Liver (tissue), 9 donors: ENCODE measurements around the gene RER1. TPM values are rescaled to one million over a fixed set of nuclear protein-coding genes. Genes with fewer than 3 reads are reported as not detected.

Experiments
- DNase-seq: peaks from one replicate; pipeline ENCODE4 v3.0.0-alpha.2; 2017; ENCODE audit warnings: low spot score
- H3K27ac ChIP-seq, 2 donors: one replicate each; pipeline ENCODE4 v1.7.0; 2013; ENCODE audit warnings: inconsistent platforms in 2 of 2, low read length in 2 of 2, control low read depth in 1 of 2, low read depth in 1 of 2, mild to moderate bottlenecking in 1 of 2
- H3K27me3 ChIP-seq, 4 donors: one replicate each; pipeline versions ENCODE4 v1.6.1 to v1.7.0; 2013; ENCODE audit warnings: low read length in 3 of 4, inconsistent platforms in 1 of 4, mild to moderate bottlenecking in 1 of 4, moderate library complexity in 1 of 4; ENCODE audit not compliant: control insufficient read depth in 4 of 4, insufficient read depth in 4 of 4
- H3K36me3 ChIP-seq, 4 donors: one replicate each; pipeline versions ENCODE4 v1.6.1 to v1.7.0; 2013; ENCODE audit warnings: low read length in 3 of 4, mild to moderate bottlenecking in 3 of 4, low read depth in 1 of 4, moderate library complexity in 1 of 4; ENCODE audit not compliant: control insufficient read depth in 4 of 4, insufficient read depth in 3 of 4
- H3K4me1 ChIP-seq, 4 donors: one replicate each; pipeline versions ENCODE4 v1.6.1 to v1.7.0; 2013; ENCODE audit warnings: low read length in 3 of 4, mild to moderate bottlenecking in 3 of 4, moderate library complexity in 1 of 4; ENCODE audit not compliant: control insufficient read depth in 4 of 4, insufficient read depth in 4 of 4
- H3K4me3 ChIP-seq, 3 donors: one replicate each; pipeline versions ENCODE4 v1.6.1 to v1.7.0; 2013; ENCODE audit warnings: low read length in 3 of 3, control low read depth in 1 of 3, low read depth in 1 of 3, mild to moderate bottlenecking in 1 of 3
- H3K9ac ChIP-seq, 2 donors: one replicate each; pipeline ENCODE4 v1.7.0; 2013; ENCODE audit warnings: low read length in 2 of 2, mild to moderate bottlenecking in 2 of 2, moderate library complexity in 2 of 2, control low read depth in 1 of 2, low read depth in 1 of 2
- H3K9me3 ChIP-seq, 4 donors: one replicate each; pipeline versions ENCODE4 v1.6.1 to v1.7.0; 2013; ENCODE audit warnings: low read length in 3 of 4; ENCODE audit not compliant: control insufficient read depth in 4 of 4
- EGR1 ChIP-seq, 2 donors: IDR thresholded peaks; 2 replicates each; pipeline ENCODE4 v1.6.1; 2016 to 2018; ENCODE audit warnings: antibody characterized with exemption in 2 of 2, low read depth in 2 of 2
- FOXA1 ChIP-seq: IDR thresholded peaks from 2 replicates; pipeline ENCODE4 v1.6.1; 2016; ENCODE audit warnings: antibody characterized with exemption
- FOXA2 ChIP-seq: IDR thresholded peaks from 2 replicates; pipeline ENCODE4 v1.6.1; 2016; ENCODE audit warnings: antibody characterized with exemption
- GABPA ChIP-seq, 2 donors: IDR thresholded peaks in 1 of 2; conservative IDR thresholded peaks in 1 of 2; 2 replicates each; pipeline ENCODE4 v1.6.1; 2016; ENCODE audit warnings: antibody characterized with exemption in 2 of 2, mild to moderate bottlenecking in 1 of 2, moderate library complexity in 1 of 2
- HNF4A ChIP-seq, 2 donors: conservative IDR thresholded peaks; 2 replicates each; pipeline ENCODE4 v1.6.1; 2016; ENCODE audit warnings: antibody characterized with exemption in 2 of 2, mild to moderate bottlenecking in 2 of 2
- HNF4G ChIP-seq: IDR thresholded peaks from 2 replicates; pipeline ENCODE4 v1.6.1; 2016; ENCODE audit warnings: antibody characterized with exemption
- NR2F2 ChIP-seq: IDR thresholded peaks from 2 replicates; pipeline ENCODE4 v1.6.1; 2016; ENCODE audit warnings: antibody characterized with exemption
- RAD21 ChIP-seq, 2 donors: IDR thresholded peaks; 2 replicates each; pipeline ENCODE4 v1.6.1; 2016; ENCODE audit warnings: antibody characterized with exemption in 2 of 2, mild to moderate bottlenecking in 2 of 2
- RXRA ChIP-seq, 2 donors: IDR thresholded peaks; 2 replicates each; pipeline ENCODE4 v1.6.1; 2017 to 2018; ENCODE audit warnings: antibody characterized with exemption in 2 of 2, mild to moderate bottlenecking in 1 of 2
- SP1 ChIP-seq: IDR thresholded peaks from 2 replicates; pipeline ENCODE4 v1.6.1; 2018; ENCODE audit warnings: antibody characterized with exemption, mild to moderate bottlenecking
- TAF1 ChIP-seq: conservative IDR thresholded peaks from 2 replicates; pipeline ENCODE4 v1.6.1; 2016; ENCODE audit warnings: antibody characterized with exemption, mild to moderate bottlenecking
- WGBS: extraction: QIAGEN DNeasy Blood & Tissue Kit; methylation state at CpG from one replicate; pipeline ENCODE4 v1.1.7; 2013; 5-methylcytosine and 5-hydroxymethylcytosine counted together
- polyA plus RNA-seq, 2 donors: library from polyadenylated mRNA; stranded (reverse) in 1 of 2; unstranded in 1 of 2; fragments of 200-250 nt in 1 of 2; fragments of >200 nt in 1 of 2; fragmentation: Nextera tagmentation in 1 of 2; extraction: Ambion mirVana in 1 of 2; gene quantifications; one replicate each; pipeline versions ENCODE4 v1.2.1 to v1.2.3, GENCODE V29; 2013 to 2015
- total RNA-seq, 2 donors: library from RNA; depleted of rRNA; stranded (reverse); fragments of >200 nt; gene quantifications; one replicate each; pipeline ENCODE4 v1.2.3, GENCODE V29; 2014
- TF ChIP-seq, protein P1 (sequence below): IDR thresholded peaks from 2 replicates; pipeline ENCODE4 v1.6.1; 2016; ENCODE audit warnings: antibody characterized with exemption
- TF ChIP-seq, protein P2 (sequence below): IDR thresholded peaks from 2 replicates; pipeline ENCODE4 v1.6.1; 2016; ENCODE audit warnings: antibody characterized with exemption, mild to moderate bottlenecking
- TF ChIP-seq, protein P3 (sequence below): fragments of 150-350 bp; IDR thresholded peaks from 2 replicates; pipeline ENCODE4 v1.5.1; 2017; ENCODE audit warnings: improper control_type of control experiment, low read depth, low read length; ENCODE audit not compliant: missing input control
- TF ChIP-seq, protein P4 (sequence below): IDR thresholded peaks from 2 replicates; pipeline ENCODE4 v1.6.1; 2016; ENCODE audit warnings: antibody characterized with exemption
- donor health status: healthy.
- donor health status: healthy.
- donor health status: healthy.
- donor health status: healthy.
- donor health status: healthy.

The RER1 gene
- total and polyA plus RNA-seq, 4 donors, result 43.5 to 142 (median 89.7) TPM

DNA sequence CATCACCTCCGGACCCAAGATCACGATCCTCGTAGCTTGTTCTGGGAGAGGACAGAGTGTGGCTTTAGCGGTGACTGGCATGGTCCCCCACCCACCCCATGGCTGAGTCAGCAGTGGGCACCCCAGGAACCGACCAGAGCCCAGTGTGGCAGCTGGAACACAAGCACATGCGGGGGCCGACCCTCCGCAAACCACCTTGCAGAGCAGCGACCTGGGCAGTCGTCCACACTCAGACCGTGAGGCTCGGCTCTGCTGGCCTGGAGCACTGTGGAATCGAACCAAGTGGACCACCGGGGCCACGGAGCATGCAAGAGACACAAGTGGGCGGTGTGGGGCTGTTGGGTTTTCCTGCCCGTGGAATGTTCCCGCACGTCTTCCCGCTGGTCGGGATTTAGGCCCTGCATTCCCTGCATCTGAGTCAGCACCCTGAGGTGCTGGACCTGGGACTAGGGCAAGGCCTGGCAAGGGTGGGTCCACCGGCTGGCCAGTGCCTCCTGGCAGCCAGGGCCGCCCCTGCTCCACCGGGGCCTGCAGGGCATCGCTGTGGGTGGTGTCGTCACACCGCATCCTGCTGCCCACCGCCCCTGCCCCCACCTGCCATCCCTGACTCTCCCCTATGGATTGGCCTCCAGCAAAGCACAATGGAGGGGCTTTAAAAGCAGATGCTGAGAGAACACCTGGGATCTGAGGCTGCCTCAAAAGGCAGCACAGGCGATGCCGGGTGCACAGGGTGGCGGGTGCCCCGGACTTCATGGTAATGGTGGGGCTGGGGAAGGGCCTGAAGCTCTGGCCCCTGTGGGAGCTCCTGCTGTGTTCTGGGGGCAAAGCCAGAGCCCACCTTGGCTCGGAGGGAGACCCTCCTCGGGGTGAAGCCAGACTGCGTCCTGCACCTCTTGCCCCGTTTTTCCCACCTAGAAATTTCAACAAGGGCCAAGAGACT lies 18.8 kb upstream of the RER1 start:
- H3K4me3 ChIP-seq, result no peak overlapping the region
- TF ChIP-seq HNF4G, result no peak
- TF ChIP-seq, protein P1, sequence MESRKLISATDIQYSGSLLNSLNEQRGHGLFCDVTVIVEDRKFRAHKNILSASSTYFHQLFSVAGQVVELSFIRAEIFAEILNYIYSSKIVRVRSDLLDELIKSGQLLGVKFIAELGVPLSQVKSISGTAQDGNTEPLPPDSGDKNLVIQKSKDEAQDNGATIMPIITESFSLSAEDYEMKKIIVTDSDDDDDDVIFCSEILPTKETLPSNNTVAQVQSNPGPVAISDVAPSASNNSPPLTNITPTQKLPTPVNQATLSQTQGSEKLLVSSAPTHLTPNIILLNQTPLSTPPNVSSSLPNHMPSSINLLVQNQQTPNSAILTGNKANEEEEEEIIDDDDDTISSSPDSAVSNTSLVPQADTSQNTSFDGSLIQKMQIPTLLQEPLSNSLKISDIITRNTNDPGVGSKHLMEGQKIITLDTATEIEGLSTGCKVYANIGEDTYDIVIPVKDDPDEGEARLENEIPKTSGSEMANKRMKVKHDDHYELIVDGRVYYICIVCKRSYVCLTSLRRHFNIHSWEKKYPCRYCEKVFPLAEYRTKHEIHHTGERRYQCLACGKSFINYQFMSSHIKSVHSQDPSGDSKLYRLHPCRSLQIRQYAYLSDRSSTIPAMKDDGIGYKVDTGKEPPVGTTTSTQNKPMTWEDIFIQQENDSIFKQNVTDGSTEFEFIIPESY, result no peak
- TF ChIP-seq FOXA1, result no peak
- TF ChIP-seq, protein P2, sequence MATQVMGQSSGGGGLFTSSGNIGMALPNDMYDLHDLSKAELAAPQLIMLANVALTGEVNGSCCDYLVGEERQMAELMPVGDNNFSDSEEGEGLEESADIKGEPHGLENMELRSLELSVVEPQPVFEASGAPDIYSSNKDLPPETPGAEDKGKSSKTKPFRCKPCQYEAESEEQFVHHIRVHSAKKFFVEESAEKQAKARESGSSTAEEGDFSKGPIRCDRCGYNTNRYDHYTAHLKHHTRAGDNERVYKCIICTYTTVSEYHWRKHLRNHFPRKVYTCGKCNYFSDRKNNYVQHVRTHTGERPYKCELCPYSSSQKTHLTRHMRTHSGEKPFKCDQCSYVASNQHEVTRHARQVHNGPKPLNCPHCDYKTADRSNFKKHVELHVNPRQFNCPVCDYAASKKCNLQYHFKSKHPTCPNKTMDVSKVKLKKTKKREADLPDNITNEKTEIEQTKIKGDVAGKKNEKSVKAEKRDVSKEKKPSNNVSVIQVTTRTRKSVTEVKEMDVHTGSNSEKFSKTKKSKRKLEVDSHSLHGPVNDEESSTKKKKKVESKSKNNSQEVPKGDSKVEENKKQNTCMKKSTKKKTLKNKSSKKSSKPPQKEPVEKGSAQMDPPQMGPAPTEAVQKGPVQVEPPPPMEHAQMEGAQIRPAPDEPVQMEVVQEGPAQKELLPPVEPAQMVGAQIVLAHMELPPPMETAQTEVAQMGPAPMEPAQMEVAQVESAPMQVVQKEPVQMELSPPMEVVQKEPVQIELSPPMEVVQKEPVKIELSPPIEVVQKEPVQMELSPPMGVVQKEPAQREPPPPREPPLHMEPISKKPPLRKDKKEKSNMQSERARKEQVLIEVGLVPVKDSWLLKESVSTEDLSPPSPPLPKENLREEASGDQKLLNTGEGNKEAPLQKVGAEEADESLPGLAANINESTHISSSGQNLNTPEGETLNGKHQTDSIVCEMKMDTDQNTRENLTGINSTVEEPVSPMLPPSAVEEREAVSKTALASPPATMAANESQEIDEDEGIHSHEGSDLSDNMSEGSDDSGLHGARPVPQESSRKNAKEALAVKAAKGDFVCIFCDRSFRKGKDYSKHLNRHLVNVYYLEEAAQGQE, result no peak
- TF ChIP-seq, protein P3, sequence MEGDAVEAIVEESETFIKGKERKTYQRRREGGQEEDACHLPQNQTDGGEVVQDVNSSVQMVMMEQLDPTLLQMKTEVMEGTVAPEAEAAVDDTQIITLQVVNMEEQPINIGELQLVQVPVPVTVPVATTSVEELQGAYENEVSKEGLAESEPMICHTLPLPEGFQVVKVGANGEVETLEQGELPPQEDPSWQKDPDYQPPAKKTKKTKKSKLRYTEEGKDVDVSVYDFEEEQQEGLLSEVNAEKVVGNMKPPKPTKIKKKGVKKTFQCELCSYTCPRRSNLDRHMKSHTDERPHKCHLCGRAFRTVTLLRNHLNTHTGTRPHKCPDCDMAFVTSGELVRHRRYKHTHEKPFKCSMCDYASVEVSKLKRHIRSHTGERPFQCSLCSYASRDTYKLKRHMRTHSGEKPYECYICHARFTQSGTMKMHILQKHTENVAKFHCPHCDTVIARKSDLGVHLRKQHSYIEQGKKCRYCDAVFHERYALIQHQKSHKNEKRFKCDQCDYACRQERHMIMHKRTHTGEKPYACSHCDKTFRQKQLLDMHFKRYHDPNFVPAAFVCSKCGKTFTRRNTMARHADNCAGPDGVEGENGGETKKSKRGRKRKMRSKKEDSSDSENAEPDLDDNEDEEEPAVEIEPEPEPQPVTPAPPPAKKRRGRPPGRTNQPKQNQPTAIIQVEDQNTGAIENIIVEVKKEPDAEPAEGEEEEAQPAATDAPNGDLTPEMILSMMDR, result no peak
- no peak for TF ChIP-seq GABPA (IDR thresholded peaks at IDR 0.05 in 1 of 2, conservative IDR thresholded peaks at IDR 0.05 in 1 of 2)
- no peak for TF ChIP-seq SP1
- no peak for TF ChIP-seq FOXA2
- DNase-seq, result no peak
- no peaks in the 10 kb centered on the region for H3K9me3 ChIP-seq
- no peaks in the 10 kb centered on the region for H3K4me1 ChIP-seq
- H3K27me3 ChIP-seq, result no peaks in the 10 kb centered on the region
- H3K9ac ChIP-seq, result no peak overlapping the region
- no peak overlapping the region for H3K27ac ChIP-seq
- 95% methylated on average over 36 of the region's 36 CpGs for WGBS
- peaks cover 0 to 3% (median 0%) of the 10 kb centered on the region in 4 donors for H3K36me3 ChIP-seq

DNA sequence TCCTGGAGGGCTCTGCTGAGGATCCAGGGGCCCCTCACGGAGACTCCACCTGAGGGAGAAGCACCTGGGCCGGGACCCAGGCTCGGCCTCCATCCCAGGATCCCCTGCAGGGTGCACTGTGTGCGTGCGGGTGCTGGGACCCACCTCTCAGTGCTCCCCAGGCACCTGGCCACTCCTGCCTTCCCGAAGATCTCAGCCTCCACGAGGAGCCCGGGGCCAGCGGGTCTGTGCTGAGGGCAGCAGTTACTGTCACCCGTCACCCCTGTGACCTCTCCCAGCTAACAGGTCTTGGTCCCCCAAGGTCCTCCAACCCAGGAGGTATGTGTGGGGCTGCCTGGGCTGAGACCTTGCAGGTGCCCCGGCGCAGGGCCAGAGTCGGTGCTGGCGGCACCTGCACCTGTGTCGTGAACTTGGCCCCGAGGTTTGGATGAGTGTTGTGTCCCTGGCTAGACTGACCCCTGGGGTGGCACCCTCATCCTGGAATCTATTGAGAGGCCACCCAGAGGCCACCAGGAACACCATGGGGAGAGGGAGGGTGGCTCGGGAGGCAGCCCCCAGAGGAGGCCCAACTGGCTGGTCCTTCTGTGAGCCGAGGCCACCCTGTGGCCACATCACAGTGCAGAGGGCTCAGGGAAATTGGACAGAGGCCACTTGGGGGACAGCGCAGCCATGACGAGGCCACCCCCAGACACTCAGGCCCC lies 17.9 kb upstream of the RER1 start:
- DNase-seq, result no peak
- H3K36me3 ChIP-seq, result peaks cover 0 to 3% (median 0%) of the 10 kb centered on the region in 4 donors
- TF ChIP-seq FOXA1, result no peak
- TF ChIP-seq, protein P3, result no peak
- no peak for TF ChIP-seq EGR1 (IDR thresholded peaks at IDR 0.05; ENCODE audit: low read depth in 2 of 2)
- TF ChIP-seq FOXA2, result no peak
- TF ChIP-seq RAD21 (IDR thresholded peaks at IDR 0.05), result no peak
- TF ChIP-seq, protein P4, sequence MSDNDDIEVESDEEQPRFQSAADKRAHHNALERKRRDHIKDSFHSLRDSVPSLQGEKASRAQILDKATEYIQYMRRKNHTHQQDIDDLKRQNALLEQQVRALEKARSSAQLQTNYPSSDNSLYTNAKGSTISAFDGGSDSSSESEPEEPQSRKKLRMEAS, result no peak
- TF ChIP-seq SP1, result no peak
- TF ChIP-seq RXRA (IDR thresholded peaks at IDR 0.05), result no peak
- TF ChIP-seq TAF1, result no peak
- TF ChIP-seq, protein P2, result no peak
- TF ChIP-seq HNF4G, result no peak
- TF ChIP-seq GABPA (IDR thresholded peaks at IDR 0.05 in 1 of 2, conservative IDR thresholded peaks at IDR 0.05 in 1 of 2), result no peak
- no peak for TF ChIP-seq NR2F2
- no peak for TF ChIP-seq HNF4A (conservative IDR thresholded peaks at IDR 0.05)

More for the DNA sequence above, 17.9 kb upstream of the RER1 start:
- Histone ChIP-seq H3K9me3 (no peaks in the 10 kb centered on the region), H3K27ac (no peak overlapping the region), H3K9ac (no peak overlapping the region), H3K27me3 (no peaks in the 10 kb centered on the region), H3K4me1 (no peaks in the 10 kb centered on the region), H3K4me3 (no peak overlapping the region)
- 92% methylated on average over 20 of the region's 20 CpGs for WGBS
